Measurements from ENCODE around the gene ALOX12B.
"Not testable (repeated sequence)": the region's sequence is repeated elsewhere in the genome, so short reads cannot be mapped to it uniquely, and the experiment has no call there.

ALOX12B gene

DNA sequence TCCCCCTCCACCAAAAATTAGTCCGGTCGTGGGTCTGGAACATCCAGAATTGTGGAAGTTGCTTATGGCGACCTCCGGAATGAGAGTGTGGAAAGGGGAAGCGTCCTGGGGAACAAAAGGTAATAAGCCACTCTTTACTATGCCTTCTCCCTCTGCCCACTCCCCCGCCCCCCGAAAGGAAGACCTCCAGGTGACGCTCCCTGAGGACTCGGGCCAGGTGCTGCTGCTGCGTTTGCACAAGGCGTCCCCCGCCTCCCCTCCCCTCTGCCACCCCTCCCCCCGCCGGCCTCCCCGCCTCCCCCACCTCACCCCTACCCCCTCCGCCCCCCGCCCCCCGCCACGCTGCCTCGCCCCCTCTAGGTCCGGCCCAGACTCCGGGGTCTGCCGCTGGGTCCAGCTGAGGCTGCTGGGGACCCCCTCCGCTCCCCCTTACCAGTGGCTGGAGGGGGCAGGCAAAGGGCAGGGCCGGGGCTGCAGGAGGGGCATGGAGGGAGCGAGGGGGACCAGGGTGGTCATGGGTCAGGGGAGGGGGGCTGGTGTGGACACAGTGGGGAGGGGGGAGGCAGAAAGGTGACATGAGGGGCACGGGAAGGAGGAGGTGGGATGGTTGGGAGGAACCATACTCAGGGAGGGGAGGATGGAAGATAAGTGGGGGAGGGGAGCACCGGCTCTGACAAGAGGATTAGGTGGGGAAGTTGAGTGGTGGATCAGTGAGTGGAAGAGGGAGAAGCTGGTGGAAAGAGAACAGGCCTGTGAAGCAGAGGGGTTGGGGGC, 23.6 kb downstream of the ALOX12B start:
- peaks cover 25% of the 10 kb centered on the region for H3K27me3 ChIP-seq (ENCODE audit: insufficient read depth, low read length)
- H4K8ac ChIP-seq (ENCODE audit: low read depth, low read length) = no peak overlapping the region
- H3K36me3 ChIP-seq (ENCODE audit: control insufficient read depth in 1 of 2, insufficient read depth in 2 of 2, low read length in 2 of 2) = no peaks in the 10 kb centered on the region
- H3K4me1 ChIP-seq (ENCODE audit: control insufficient read depth in 1 of 2, insufficient read depth in 2 of 2, low read length in 2 of 2) = no peaks in the 10 kb centered on the region
- H3K4me3 ChIP-seq (ENCODE audit: low read depth, low read length) = no peak overlapping the region
- H4K91ac ChIP-seq (ENCODE audit: low read depth, low read length) = no peak overlapping the region
- no peaks in the 10 kb centered on the region for H3K79me1 ChIP-seq (ENCODE audit: low read length)
- no peak overlapping the region for H2BK5ac ChIP-seq (ENCODE audit: low read depth, low read length, poor library complexity)
- DNase-seq = no peak
- no peak overlapping the region for H4K12ac ChIP-seq (ENCODE audit: low read depth, low read length)
- no peaks in the 10 kb centered on the region for H3K79me2 ChIP-seq (ENCODE audit: control insufficient read depth, insufficient read depth, low read length, poor library complexity)
- no peak overlapping the region for H2BK12ac ChIP-seq (ENCODE audit: low read length)
- no peak overlapping the region for H3K4ac ChIP-seq (ENCODE audit: low read depth, low read length)
- no peak overlapping the region for H2BK120ac ChIP-seq (ENCODE audit: insufficient read depth, low read length, poor library complexity)
- no peak overlapping the region for H3K4me2 ChIP-seq (ENCODE audit: low read length)
- no peak overlapping the region for H2AFZ ChIP-seq (ENCODE audit: insufficient read depth, low read length, poor library complexity)
- H2AK5ac ChIP-seq (ENCODE audit: low read length) = no peak overlapping the region
- no peak overlapping the region for H3K9ac ChIP-seq (ENCODE audit: low read length)
- no peak overlapping the region for H3K14ac ChIP-seq (ENCODE audit: low read length)
- H3K27ac ChIP-seq (ENCODE audit: low read depth, low read length) = no peak overlapping the region
- no peak overlapping the region for H3K23ac ChIP-seq (ENCODE audit: low read length)
- no peak overlapping the region for H3K18ac ChIP-seq (ENCODE audit: low read length)
- H3K9me3 ChIP-seq (ENCODE audit: insufficient read depth, low read depth, low read length) = peaks cover 1% of the 10 kb centered on the region
- WGBS (ENCODE audit: extremely low coverage, insufficient coverage, insufficient read length) = no CpG with 5 or more reads among the region's 28 CpGs

DNA sequence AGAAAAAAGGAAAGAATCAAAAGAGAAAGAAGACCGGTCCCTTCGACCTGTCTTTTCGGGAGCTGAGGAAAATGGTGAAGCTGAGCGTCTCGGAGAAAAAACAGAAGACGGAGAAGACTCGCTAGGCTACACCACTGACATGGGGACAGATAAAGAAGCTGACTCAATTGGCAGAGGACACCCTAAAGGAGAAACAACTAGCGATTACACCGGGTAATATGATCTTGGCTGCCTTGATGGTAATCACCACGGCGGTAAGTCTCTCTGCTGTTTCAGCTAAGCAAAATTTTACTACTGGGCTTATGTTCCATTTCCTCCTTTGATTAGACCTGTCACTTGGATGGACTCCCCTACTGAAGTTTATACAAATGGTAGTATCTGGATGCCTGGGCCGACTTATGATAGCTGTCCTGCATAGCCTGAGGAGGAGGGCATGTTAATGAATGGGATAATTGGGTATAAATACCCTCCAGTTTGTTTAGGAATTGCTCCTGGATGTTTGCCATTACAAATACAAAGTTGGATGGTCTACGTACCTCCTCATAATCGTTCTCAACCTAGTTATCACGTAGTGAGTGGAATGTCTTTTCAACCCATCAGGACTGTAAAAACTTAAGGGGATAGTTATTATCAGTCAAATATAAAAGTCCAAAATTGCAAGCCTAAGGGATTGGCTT, 24.6 kb downstream of the ALOX12B start:
- H3K18ac ChIP-seq (ENCODE audit: low read length) = no peak overlapping the region
- no peak overlapping the region for H3K14ac ChIP-seq (ENCODE audit: low read length)
- no peaks in the 10 kb centered on the region for H3K79me2 ChIP-seq (ENCODE audit: control insufficient read depth, insufficient read depth, low read length, poor library complexity)
- no peak overlapping the region for H3K9ac ChIP-seq (ENCODE audit: low read length)
- no peak for DNase-seq
- H3K27me3 ChIP-seq (ENCODE audit: insufficient read depth, low read length) = peaks cover 25% of the 10 kb centered on the region
- H2BK120ac ChIP-seq (ENCODE audit: insufficient read depth, low read length, poor library complexity) = no peak overlapping the region
- peaks cover 1% of the 10 kb centered on the region for H3K9me3 ChIP-seq (ENCODE audit: insufficient read depth, low read depth, low read length)
- H3K4ac ChIP-seq (ENCODE audit: low read depth, low read length) = no peak overlapping the region
- no peaks in the 10 kb centered on the region for H3K36me3 ChIP-seq (ENCODE audit: control insufficient read depth in 1 of 2, insufficient read depth in 2 of 2, low read length in 2 of 2)
- no peak overlapping the region for H3K4me3 ChIP-seq (ENCODE audit: low read depth, low read length)
- H3K27ac ChIP-seq (ENCODE audit: low read depth, low read length) = no peak overlapping the region
- no CpG with 5 or more reads among the region's 15 CpGs for WGBS (ENCODE audit: extremely low coverage, insufficient coverage, insufficient read length)
- no peak overlapping the region for H3K23ac ChIP-seq (ENCODE audit: low read length)
- peak overlapping the region; percentile 13 for H3K4me2 ChIP-seq (ENCODE audit: low read length)
- no peak overlapping the region for H4K8ac ChIP-seq (ENCODE audit: low read depth, low read length)
- H2BK5ac ChIP-seq (ENCODE audit: low read depth, low read length, poor library complexity) = no peak overlapping the region
- H2AK5ac ChIP-seq (ENCODE audit: low read length) = no peak overlapping the region
- H4K12ac ChIP-seq (ENCODE audit: low read depth, low read length) = no peak overlapping the region
- no peak overlapping the region for H4K91ac ChIP-seq (ENCODE audit: low read depth, low read length)
- no peak overlapping the region for H2AFZ ChIP-seq (ENCODE audit: insufficient read depth, low read length, poor library complexity)
- no peaks in the 10 kb centered on the region for H3K79me1 ChIP-seq (ENCODE audit: low read length)
- no peak overlapping the region for H2BK12ac ChIP-seq (ENCODE audit: low read length)
- H3K4me1 ChIP-seq (ENCODE audit: control insufficient read depth in 1 of 2, insufficient read depth in 2 of 2, low read length in 2 of 2) = no peaks in the 10 kb centered on the region

GRCh38 chr17:8062435-8062806, 25.1 kb downstream of the ALOX12B start:
- H2AK5ac ChIP-seq (ENCODE audit: low read length) = no peak overlapping the region
- no peak overlapping the region for H2AFZ ChIP-seq (ENCODE audit: insufficient read depth, low read length, poor library complexity)
- no peak overlapping the region for H3K27ac ChIP-seq (ENCODE audit: low read depth, low read length)
- H3K14ac ChIP-seq (ENCODE audit: low read length) = no peak overlapping the region
- H2BK12ac ChIP-seq (ENCODE audit: low read length) = no peak overlapping the region
- H3K36me3 ChIP-seq (ENCODE audit: control insufficient read depth in 1 of 2, insufficient read depth in 2 of 2, low read length in 2 of 2) = no peaks in the 10 kb centered on the region
- H3K27me3 ChIP-seq (ENCODE audit: insufficient read depth, low read length) = peaks cover 25% of the 10 kb centered on the region
- DNase-seq = no peak
- H3K4ac ChIP-seq (ENCODE audit: low read depth, low read length) = no peak overlapping the region
- H3K9ac ChIP-seq (ENCODE audit: low read length) = no peak overlapping the region
- no CpG with 5 or more reads among the region's 8 CpGs for WGBS (ENCODE audit: extremely low coverage, insufficient coverage, insufficient read length)
- no peak overlapping the region for H3K4me2 ChIP-seq (ENCODE audit: low read length)
- no peaks in the 10 kb centered on the region for H3K4me1 ChIP-seq (ENCODE audit: control insufficient read depth in 1 of 2, insufficient read depth in 2 of 2, low read length in 2 of 2)
- no peak overlapping the region for H2BK5ac ChIP-seq (ENCODE audit: low read depth, low read length, poor library complexity)
- H3K23ac ChIP-seq (ENCODE audit: low read length) = no peak overlapping the region
- H3K9me3 ChIP-seq (ENCODE audit: insufficient read depth, low read depth, low read length) = peaks cover 1% of the 10 kb centered on the region
- no peak overlapping the region for H4K91ac ChIP-seq (ENCODE audit: low read depth, low read length)
- H2BK120ac ChIP-seq (ENCODE audit: insufficient read depth, low read length, poor library complexity) = no peak overlapping the region
- H3K18ac ChIP-seq (ENCODE audit: low read length) = no peak overlapping the region
- H3K79me1 ChIP-seq (ENCODE audit: low read length) = no peaks in the 10 kb centered on the region
- H3K4me3 ChIP-seq (ENCODE audit: low read depth, low read length) = no peak overlapping the region
- no peak overlapping the region for H4K8ac ChIP-seq (ENCODE audit: low read depth, low read length)
- H4K12ac ChIP-seq (ENCODE audit: low read depth, low read length) = no peak overlapping the region
- H3K79me2 ChIP-seq (ENCODE audit: control insufficient read depth, insufficient read depth, low read length, poor library complexity) = no peaks in the 10 kb centered on the region

- no CpG with 5 or more reads among the region's 8 CpGs for WGBS (ENCODE audit: extremely low coverage, insufficient coverage, insufficient read length)
Observed at GRCh38 chr17:8061851-8062250, 25.7 kb downstream of the ALOX12B start.

More at GRCh38 chr17:8061851-8062250, 25.7 kb downstream of the ALOX12B start:
- not testable (repeated sequence) for H3K18ac ChIP-seq (ENCODE audit: low read length); H3K4ac ChIP-seq (ENCODE audit: low read depth, low read length); H2BK120ac ChIP-seq (ENCODE audit: insufficient read depth, low read length, poor library complexity); H2AK5ac ChIP-seq (ENCODE audit: low read length); H3K4me1 ChIP-seq (ENCODE audit: control insufficient read depth in 1 of 2, insufficient read depth in 2 of 2, low read length in 2 of 2); H3K79me1 ChIP-seq (ENCODE audit: low read length); H3K9me3 ChIP-seq (ENCODE audit: insufficient read depth, low read depth, low read length); H3K9ac ChIP-seq (ENCODE audit: low read length); H3K4me3 ChIP-seq (ENCODE audit: low read depth, low read length); H3K4me2 ChIP-seq (ENCODE audit: low read length); H2BK5ac ChIP-seq (ENCODE audit: low read depth, low read length, poor library complexity); H4K8ac ChIP-seq (ENCODE audit: low read depth, low read length); H3K14ac ChIP-seq (ENCODE audit: low read length); H3K27ac ChIP-seq (ENCODE audit: low read depth, low read length); H3K36me3 ChIP-seq (ENCODE audit: control insufficient read depth in 1 of 2, insufficient read depth in 2 of 2, low read length in 2 of 2); H4K91ac ChIP-seq (ENCODE audit: low read depth, low read length); H4K12ac ChIP-seq (ENCODE audit: low read depth, low read length); H3K79me2 ChIP-seq (ENCODE audit: control insufficient read depth, insufficient read depth, low read length, poor library complexity); H3K23ac ChIP-seq (ENCODE audit: low read length); H2AFZ ChIP-seq (ENCODE audit: insufficient read depth, low read length, poor library complexity); DNase-seq; H2BK12ac ChIP-seq (ENCODE audit: low read length)
- H3K27me3 ChIP-seq (ENCODE audit: insufficient read depth, low read length) = peaks cover 23% of the 10 kb centered on the region
